Activated T-helper 9 cell treated with anti-CD3 and anti-CD28 coated beads, Interleukin-2, amount 50 U/mL, for 16 hours (primary cell): Measurements from ENCODE around the gene ADGRL1.

Experiments used
- DNase-seq: peaks from one replicate; pipeline ENCODE4 v3.0.0-alpha.2; 2020; ENCODE audit warnings: low read depth

The ADGRL1 gene

GRCh38 chr19:14138576-14139265, 67.2 kb downstream of the ADGRL1 start:
- no peak for DNase-seq

DNA sequence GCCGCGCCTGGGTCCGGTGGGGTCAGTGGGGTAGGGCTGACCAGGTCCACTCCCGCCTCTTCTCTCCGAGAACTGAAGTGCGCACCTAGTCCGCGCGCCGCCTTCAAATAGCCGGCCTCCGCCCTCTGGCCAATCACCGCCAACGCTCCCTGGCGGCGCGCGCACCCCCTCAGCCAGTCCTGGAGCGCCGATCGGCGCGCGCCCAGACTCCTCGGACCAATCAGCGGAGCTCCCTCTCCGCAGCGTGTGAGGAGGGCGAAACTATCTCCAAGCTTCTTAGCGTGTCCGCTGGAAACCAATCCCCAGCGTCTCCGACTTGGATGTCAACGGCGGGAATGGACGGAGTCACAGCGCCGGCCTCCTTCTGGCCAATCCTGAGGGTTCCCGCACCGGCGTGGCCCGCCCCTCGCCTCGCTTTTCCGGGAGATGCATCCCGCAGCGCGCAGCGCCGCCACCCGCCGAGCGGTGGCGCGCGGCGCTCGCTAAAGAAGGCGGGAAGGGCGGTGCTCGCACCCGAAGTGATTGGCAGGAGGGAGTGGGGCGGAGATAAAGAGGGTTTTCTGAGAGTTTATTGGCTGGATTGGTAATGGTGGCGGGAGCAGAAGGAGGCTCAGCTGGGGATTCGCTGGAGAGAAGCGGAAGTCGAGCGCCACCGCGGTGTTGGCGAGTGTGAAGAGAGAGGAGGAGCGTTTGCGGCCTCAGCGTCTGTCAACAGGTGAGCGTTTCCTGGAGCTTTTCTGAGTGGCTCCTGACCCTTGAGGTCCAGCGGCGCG, 69.3 kb downstream of the ADGRL1 start, which contains the start of gene ASF1B:
Gene ASF1B, minus strand, starts transcription at position 81 of the 773 bp plus-strand sequence. CDS start 133 bp downstream, outside the sequence.
- DNase-seq = peak; percentile 97

GRCh38 chr19:14135985-14136508, 69.9 kb downstream of the ADGRL1 start:
- DNase-seq = no peak

GRCh38 chr19:14135355-14135754, 70.6 kb downstream of the ADGRL1 start:
- no peak for DNase-seq

- DNase-seq = no peak
These were observed 78.0 kb downstream of the ADGRL1 start for GRCh38 chr19:14127929-14128509.

DNA sequence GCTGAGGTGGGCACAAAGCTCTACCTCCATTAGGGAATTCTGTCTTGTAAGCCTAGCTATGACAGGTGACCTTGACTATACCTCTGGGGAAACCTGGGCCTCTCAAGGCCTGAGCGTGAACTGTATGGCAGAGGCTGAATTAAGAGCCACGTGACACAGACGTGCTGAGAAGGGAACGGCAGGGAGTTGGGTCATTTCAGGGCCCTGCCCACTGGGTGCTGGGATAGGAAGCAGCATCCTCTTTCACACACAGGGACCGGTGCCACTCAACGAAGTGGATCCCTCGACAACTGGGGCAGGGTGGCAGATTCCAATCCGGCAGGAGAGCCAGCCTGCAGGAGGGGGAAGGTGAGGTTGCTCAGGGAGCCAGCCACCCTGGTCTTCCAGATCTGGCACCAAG, 78.8 kb downstream of the ADGRL1 start:
- no peak for DNase-seq

DNA sequence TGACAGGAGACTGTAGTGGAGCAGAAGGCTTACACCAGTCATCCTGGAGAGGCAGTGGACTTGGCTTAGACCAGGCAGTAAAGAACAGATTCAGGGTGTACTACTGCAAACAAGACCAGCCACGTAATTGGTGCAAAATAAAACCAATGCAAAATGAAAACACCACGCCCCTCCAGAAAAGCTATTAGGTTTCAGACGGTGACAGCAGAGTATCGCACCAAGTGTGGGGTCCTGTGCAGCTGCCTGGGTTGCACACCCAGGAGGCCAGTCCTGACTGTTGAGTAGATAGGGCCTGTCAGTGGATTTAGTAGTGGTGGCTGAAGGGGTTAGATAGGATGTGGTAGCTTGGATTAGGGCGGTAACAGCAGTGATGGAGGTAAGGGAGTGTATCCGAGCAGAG, 83.0 kb downstream of the ADGRL1 start:
- no peak for DNase-seq

DNA sequence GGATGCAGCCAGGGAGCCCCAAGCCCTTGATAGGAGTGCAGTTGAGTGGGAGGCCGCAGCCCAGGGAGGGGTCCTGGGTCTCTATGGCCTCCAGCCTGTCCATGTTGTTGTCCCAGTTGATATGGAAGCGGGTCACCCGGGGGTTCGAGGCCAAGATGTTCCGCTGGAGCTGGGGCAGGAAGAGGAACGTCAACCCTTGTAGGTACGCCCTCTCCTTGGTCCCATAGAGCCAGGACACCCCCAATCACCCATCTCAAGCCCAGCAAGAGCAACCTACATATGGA, 85.5 kb downstream of the ADGRL1 start:
- no peak for DNase-seq

GRCh38 chr19:14119644-14120496, 86.1 kb downstream of the ADGRL1 start:
- DNase-seq = no peak

- no peak for DNase-seq
These were observed 86.8 kb downstream of the ADGRL1 start for GRCh38 chr19:14119146-14119545.

GRCh38 chr19:14118165-14119051, 87.6 kb downstream of the ADGRL1 start:
- DNase-seq = no peak

DNA sequence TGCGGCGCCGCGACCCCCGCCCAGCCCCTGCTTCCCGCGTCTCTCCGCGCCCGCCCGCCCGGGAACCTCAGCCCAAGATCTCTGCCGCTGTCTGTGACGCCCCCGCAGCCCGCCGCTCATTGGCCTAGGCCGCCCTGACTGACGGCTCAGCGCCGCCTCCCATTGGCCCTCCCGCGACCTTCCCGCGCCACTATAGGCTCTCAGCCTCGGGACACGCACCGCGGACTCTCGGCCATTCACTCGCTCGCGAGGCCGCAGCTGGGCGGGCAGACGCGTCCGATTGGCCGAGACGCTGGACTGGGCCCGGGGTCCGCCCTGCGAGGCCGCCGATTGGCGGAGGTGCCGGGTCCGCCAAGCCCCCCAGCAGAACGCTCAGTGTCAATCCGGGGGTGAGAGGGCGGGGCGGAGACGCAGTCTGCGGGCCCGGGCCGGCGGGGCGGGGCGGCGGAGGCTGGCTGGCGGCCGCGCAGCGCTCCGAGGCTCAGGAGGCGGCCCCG, 88.3 kb downstream of the ADGRL1 start, which contains the start of gene PRKACA:
Gene PRKACA, minus strand, starts transcription at position 95 of the 497 bp plus-strand sequence. CDS start 215 bp downstream, outside the sequence.
- DNase-seq = peak; percentile 98

- DNase-seq = no peak
These were observed 88.9 kb downstream of the ADGRL1 start for GRCh38 chr19:14116918-14117578.

- no peak for DNase-seq
These were observed 89.4 kb downstream of the ADGRL1 start for GRCh38 chr19:14116525-14116917.

GRCh38 chr19:14115756-14116155, 90.2 kb downstream of the ADGRL1 start:
- DNase-seq = no peak

GRCh38 chr19:14114854-14115253, 91.1 kb downstream of the ADGRL1 start:
- peak; percentile 43 for DNase-seq

DNA sequence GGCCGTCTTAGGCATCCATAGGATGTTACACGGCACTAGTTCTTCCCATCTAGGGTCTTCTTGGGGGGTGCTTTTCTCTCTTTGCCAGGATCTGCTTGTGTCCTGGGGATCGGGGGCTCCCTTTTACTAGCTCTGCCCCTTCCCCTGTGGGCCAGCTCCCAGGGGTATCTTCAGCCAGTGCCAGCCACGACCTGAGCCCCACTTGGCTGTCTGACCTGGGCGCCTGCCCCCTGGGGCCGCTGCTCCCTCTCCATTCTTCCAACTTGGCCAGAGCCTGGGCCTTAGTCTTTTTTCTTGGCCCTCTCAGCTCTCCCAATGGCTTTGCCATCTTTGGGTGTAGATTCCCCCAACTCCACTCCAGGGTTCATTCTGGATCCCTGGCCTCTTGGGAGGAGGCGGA, 91.5 kb downstream of the ADGRL1 start:
- no peak for DNase-seq

- DNase-seq = peak; percentile 27
These were observed 92.1 kb downstream of the ADGRL1 start for GRCh38 chr19:14113762-14114414.

- no peak for DNase-seq
These were observed 93.1 kb downstream of the ADGRL1 start for GRCh38 chr19:14112809-14113385.
